Parathyroid adenoma (tissue), 2 donors: ENCODE results near the gene ZNF254.

ENCODE experiments used
- H2AFZ ChIP-seq: fragments of 300-600 bp; sonication (generic); one replicate; pipeline ENCODE4 v1.7.0; 2017; ENCODE audit warnings: antibody characterized with exemption, mild to moderate bottlenecking
- H3K27ac ChIP-seq: fragments of 300-600 bp; sonication (generic); one replicate; pipeline ENCODE4 v1.7.0; 2017
- H3K27me3 ChIP-seq: fragments of 300-600 bp; sonication (generic); one replicate; pipeline ENCODE4 v1.7.0; 2017; ENCODE audit warnings: low read length; ENCODE audit not compliant: control insufficient read depth, insufficient read depth
- H3K36me3 ChIP-seq: fragments of 300-600 bp; sonication (generic); one replicate; pipeline ENCODE4 v1.7.0; 2017; ENCODE audit warnings: low read length; ENCODE audit not compliant: control insufficient read depth, insufficient read depth
- H3K4me1 ChIP-seq: fragments of 300-600 bp; sonication (generic); one replicate; pipeline ENCODE4 v1.7.0; 2017; ENCODE audit warnings: control low read depth
- H3K4me2 ChIP-seq: fragments of 300-600 bp; sonication (generic); one replicate; pipeline ENCODE4 v1.7.0; 2017; ENCODE audit warnings: low read length
- H3K4me3 ChIP-seq: fragments of 300-600 bp; sonication (generic); one replicate; pipeline ENCODE4 v1.7.0; 2017; ENCODE audit warnings: low read depth, low read length
- H3K79me2 ChIP-seq: fragments of 300-600 bp; sonication (generic); one replicate; pipeline ENCODE4 v1.7.0; 2017; ENCODE audit warnings: control low read depth
- H3K9ac ChIP-seq: fragments of 300-600 bp; sonication (generic); one replicate; pipeline ENCODE4 v1.7.0; 2017; ENCODE audit warnings: mild to moderate bottlenecking
- H3K9me3 ChIP-seq: fragments of 300-600 bp; sonication (generic); one replicate; pipeline ENCODE4 v1.7.0; 2017; ENCODE audit warnings: low read length; ENCODE audit not compliant: control insufficient read depth
- TF ChIP-seq, protein P1 (sequence below): fragments of 300-600 bp; sonication (generic); IDR thresholded peaks from one replicate; pipeline ENCODE4 v1.7.0; 2017; ENCODE audit warnings: antibody characterized with exemption, mild to moderate bottlenecking
- donor health status: primary hyperparathyroidism.

The ZNF254 gene

DNA sequence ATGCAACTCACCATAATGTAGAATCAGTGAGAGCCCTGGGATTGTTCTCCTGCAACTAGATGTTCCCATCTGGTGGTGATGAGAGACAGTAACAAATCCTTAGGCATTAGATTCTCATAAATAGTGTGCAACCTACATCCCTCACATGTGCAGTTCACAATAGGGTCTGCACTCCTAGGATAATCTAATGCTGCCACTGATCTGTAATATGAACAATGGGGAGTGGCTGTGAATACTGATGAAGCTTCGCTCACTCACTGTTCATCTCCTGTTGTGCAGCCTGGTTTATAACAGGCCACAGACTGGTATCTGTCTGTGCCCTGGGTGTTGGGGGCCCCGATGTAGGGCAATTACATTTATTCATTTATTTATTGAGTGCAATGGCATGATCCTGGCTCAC is 86.9 kb downstream of the ZNF254 start:
- Histone ChIP-seq H3K4me2 (no peak overlapping the region), H3K27me3 (no peaks in the 10 kb centered on the region), H3K4me1 (no peaks in the 10 kb centered on the region), H3K79me2 (no peaks in the 10 kb centered on the region), H3K27ac (no peak overlapping the region), H2AFZ (no peak overlapping the region), H3K36me3 (no peaks in the 10 kb centered on the region), H3K9ac (no peak overlapping the region), H3K9me3 (no peaks in the 10 kb centered on the region), H3K4me3 (no peak overlapping the region)
- TF ChIP-seq, protein P1, sequence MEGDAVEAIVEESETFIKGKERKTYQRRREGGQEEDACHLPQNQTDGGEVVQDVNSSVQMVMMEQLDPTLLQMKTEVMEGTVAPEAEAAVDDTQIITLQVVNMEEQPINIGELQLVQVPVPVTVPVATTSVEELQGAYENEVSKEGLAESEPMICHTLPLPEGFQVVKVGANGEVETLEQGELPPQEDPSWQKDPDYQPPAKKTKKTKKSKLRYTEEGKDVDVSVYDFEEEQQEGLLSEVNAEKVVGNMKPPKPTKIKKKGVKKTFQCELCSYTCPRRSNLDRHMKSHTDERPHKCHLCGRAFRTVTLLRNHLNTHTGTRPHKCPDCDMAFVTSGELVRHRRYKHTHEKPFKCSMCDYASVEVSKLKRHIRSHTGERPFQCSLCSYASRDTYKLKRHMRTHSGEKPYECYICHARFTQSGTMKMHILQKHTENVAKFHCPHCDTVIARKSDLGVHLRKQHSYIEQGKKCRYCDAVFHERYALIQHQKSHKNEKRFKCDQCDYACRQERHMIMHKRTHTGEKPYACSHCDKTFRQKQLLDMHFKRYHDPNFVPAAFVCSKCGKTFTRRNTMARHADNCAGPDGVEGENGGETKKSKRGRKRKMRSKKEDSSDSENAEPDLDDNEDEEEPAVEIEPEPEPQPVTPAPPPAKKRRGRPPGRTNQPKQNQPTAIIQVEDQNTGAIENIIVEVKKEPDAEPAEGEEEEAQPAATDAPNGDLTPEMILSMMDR: no peak

GRCh38 chr19:24177686-24178085 is 90.7 kb downstream of the ZNF254 start:
- Histone ChIP-seq H3K9ac (no peak overlapping the region), H3K27me3 (no peaks in the 10 kb centered on the region), H3K4me1 (no peaks in the 10 kb centered on the region), H3K4me3 (no peak overlapping the region), H2AFZ (no peak overlapping the region), H3K79me2 (no peaks in the 10 kb centered on the region), H3K36me3 (no peaks in the 10 kb centered on the region), H3K9me3 (no peaks in the 10 kb centered on the region), H3K27ac (no peak overlapping the region), H3K4me2 (no peak overlapping the region)
- TF ChIP-seq, protein P1: no peak

- Histone ChIP-seq H3K27ac (no peak overlapping the region), H3K36me3 (no peaks in the 10 kb centered on the region), H3K4me3 (no peak overlapping the region), H3K9ac (no peak overlapping the region), H3K27me3 (no peaks in the 10 kb centered on the region), H3K4me2 (no peak overlapping the region), H3K9me3 (no peaks in the 10 kb centered on the region), H3K79me2 (no peaks in the 10 kb centered on the region), H3K4me1 (no peaks in the 10 kb centered on the region), H2AFZ (no peak overlapping the region)
- TF ChIP-seq, protein P1: no peak
Observed at GRCh38 chr19:24178207-24178606, 91.2 kb downstream of the ZNF254 start.
